OCI-LY3 (cell line): ENCODE results near the gene GLIPR1L1.

ENCODE experiments used
- H2AFZ ChIP-seq: fragments of 200-600, 300-600 bp; shearing (Covaris generic); 2 replicates; pipeline ENCODE4 v1.6.0; 2014; ENCODE audit warnings: antibody characterized with exemption, low read depth, low read length
- H3K27ac ChIP-seq: fragments of 200-600, 300-600 bp; sonication (generic); 2 replicates; pipeline ENCODE4 v1.5.1; 2014; ENCODE audit warnings: mild to moderate bottlenecking, low read length, moderate library complexity, mixed read lengths
- H3K27me3 ChIP-seq: fragments of 200-600, 300-600 bp; sonication (generic); 2 replicates; pipeline ENCODE4 v1.6.1; 2014; ENCODE audit warnings: low read depth, low read length, mixed read lengths
- H3K36me3 ChIP-seq: fragments of 200-600, 300-600 bp; sonication (generic); replicated peaks from 2 replicates; pipeline ENCODE3; 2014; ENCODE audit warnings: low read depth, low read length, mixed read lengths
- H3K4me1 ChIP-seq: fragments of 300-600, 200-600 bp; sonication (generic); 2 replicates; pipeline ENCODE4 v1.6.1; 2014; ENCODE audit warnings: low read length, mixed read lengths
- H3K4me2 ChIP-seq: fragments of 200-600, 300-600 bp; sonication (generic); 2 replicates; pipeline ENCODE4 v1.6.1; 2014; ENCODE audit warnings: low read length, mixed read lengths
- H3K4me3 ChIP-seq: fragments of 300-600, 200-600 bp; sonication (generic); 2 replicates; pipeline ENCODE4 v1.5.1; 2014; ENCODE audit warnings: antibody characterized with exemption, mild to moderate bottlenecking, low read length, moderate library complexity
- H3K79me2 ChIP-seq: fragments of 300-600, 200-600 bp; shearing (Covaris generic); 2 replicates; pipeline ENCODE4 v1.6.1; 2014; ENCODE audit warnings: mild to moderate bottlenecking, low read length, mixed read lengths
- H3K9ac ChIP-seq: fragments of 300-600, 200-600 bp; shearing (Covaris generic); 2 replicates; pipeline ENCODE4 v1.6.0; 2014; ENCODE audit warnings: mild to moderate bottlenecking, low read length, moderate library complexity
- H3K9me3 ChIP-seq: fragments of 200-600, 300-600 bp; shearing (Covaris generic); 2 replicates; pipeline ENCODE4 v1.6.1; 2014; ENCODE audit warnings: low read length, mixed read lengths; ENCODE audit not compliant: insufficient read depth
- H4K20me1 ChIP-seq: fragments of 200-600, 300-600 bp; sonication (generic); 2 replicates; pipeline ENCODE4 v1.6.1; 2016; ENCODE audit warnings: low read length, mixed read lengths; ENCODE audit not compliant: insufficient read depth
- EZH2phosphoT487 ChIP-seq: fragments of 200-600 bp; shearing (Covaris generic); IDR thresholded peaks from 2 replicates; pipeline ENCODE4 v1.6.1; 2018; ENCODE audit warnings: antibody characterized with exemption, mixed run types, low read depth
- TF ChIP-seq, protein P1 (sequence below): fragments of 200-600, 300-600 bp; sonication (generic); IDR thresholded peaks from 2 replicates; pipeline ENCODE4 v1.5.1; 2014; ENCODE audit warnings: antibody characterized with exemption, low read length, low read depth

The GLIPR1L1 gene

DNA sequence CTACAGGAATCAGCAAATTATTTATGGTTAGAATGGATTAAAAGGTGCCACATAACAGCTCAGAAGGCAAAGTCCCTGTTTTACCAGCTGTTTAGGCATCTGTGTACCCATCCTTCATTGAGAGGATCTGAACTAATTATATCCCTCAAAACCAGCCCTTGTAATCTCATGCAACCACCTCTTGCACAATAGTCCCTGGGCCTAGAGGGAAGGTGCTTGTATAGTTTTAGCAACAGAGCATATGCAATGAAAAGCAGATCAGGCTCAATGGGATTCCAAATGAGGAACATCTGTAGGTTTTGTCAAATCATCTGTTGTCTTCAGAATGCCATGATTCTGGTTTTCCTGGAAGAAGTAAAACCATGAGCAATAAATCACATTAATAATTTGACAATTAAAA, 30.4 kb downstream of the GLIPR1L1 start:
- peaks cover 4% of the 10 kb centered on the region; the same call in 1 of the 2 replicates for H3K4me1 ChIP-seq
- H3K79me2 ChIP-seq: no peaks in the 10 kb centered on the region
- H2AFZ ChIP-seq: no peak overlapping the region
- H3K4me3 ChIP-seq: no peak overlapping the region
- H3K9ac ChIP-seq: no peak overlapping the region
- H3K9me3 ChIP-seq: peaks cover 2% of the 10 kb centered on the region; the same call in 1 of the 2 replicates
- H3K36me3 ChIP-seq: no peaks in the 10 kb centered on the region
- no peak overlapping the region for H3K4me2 ChIP-seq
- TF ChIP-seq, protein P1, sequence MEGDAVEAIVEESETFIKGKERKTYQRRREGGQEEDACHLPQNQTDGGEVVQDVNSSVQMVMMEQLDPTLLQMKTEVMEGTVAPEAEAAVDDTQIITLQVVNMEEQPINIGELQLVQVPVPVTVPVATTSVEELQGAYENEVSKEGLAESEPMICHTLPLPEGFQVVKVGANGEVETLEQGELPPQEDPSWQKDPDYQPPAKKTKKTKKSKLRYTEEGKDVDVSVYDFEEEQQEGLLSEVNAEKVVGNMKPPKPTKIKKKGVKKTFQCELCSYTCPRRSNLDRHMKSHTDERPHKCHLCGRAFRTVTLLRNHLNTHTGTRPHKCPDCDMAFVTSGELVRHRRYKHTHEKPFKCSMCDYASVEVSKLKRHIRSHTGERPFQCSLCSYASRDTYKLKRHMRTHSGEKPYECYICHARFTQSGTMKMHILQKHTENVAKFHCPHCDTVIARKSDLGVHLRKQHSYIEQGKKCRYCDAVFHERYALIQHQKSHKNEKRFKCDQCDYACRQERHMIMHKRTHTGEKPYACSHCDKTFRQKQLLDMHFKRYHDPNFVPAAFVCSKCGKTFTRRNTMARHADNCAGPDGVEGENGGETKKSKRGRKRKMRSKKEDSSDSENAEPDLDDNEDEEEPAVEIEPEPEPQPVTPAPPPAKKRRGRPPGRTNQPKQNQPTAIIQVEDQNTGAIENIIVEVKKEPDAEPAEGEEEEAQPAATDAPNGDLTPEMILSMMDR: no peak
- no peak for TF ChIP-seq EZH2phosphoT487
- no peaks in the 10 kb centered on the region for H4K20me1 ChIP-seq
- H3K27ac ChIP-seq: no peak overlapping the region
- no peaks in the 10 kb centered on the region for H3K27me3 ChIP-seq

DNA sequence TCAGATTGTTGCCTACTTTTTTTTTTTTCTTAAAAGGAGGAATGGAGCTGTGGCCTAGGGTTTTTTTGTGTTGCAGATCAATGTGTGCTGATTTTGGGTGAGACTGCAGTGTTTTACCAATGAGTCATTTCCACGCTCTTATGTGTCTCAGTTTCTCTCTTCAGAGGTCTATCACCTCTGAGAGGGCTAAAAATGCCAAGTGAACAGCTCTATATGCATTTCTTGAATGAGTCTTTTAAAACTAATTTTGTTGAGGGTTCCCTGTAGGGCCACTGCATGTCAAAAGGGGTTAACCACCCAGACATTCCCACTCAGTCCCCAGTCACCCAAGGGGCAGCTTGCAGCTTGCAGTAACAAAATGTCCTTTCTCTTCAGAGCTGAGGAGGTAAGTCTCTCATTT, 32.2 kb downstream of the GLIPR1L1 start:
- H3K4me1 ChIP-seq: peaks cover 4% of the 10 kb centered on the region; the same call in 1 of the 2 replicates
- 0 out of 2 replicates have a peak overlapping the region, but pooled peaks have one; percentile 10 for H3K4me2 ChIP-seq
- H3K27ac ChIP-seq: no peak overlapping the region
- no peaks in the 10 kb centered on the region for H3K36me3 ChIP-seq
- H3K27me3 ChIP-seq: no peaks in the 10 kb centered on the region
- no peak for TF ChIP-seq EZH2phosphoT487
- TF ChIP-seq, protein P1: no peak
- H3K9ac ChIP-seq: no peak overlapping the region
- H3K9me3 ChIP-seq: no peaks in the 10 kb centered on the region
- no peaks in the 10 kb centered on the region for H3K79me2 ChIP-seq
- H4K20me1 ChIP-seq: no peaks in the 10 kb centered on the region
- H2AFZ ChIP-seq: no peak overlapping the region
- H3K4me3 ChIP-seq: no peak overlapping the region

DNA sequence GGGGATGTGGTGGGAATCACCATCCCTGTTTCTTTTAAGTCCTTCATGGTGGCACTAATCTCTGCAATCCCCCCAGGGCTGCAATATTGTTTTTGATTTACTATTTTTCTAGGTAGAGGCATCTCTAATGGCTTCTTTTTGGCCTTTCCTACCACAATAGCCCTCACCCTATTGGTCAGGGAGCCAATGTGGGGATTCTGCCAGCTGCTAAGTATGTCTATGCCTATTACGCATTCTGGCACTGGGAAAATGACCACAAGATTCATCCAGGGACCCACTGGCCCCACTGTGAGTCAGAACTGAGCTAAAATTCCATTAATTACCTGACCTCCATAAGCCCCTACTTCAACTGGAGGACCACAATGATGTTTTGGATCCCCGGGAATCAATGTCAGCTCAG, 40.5 kb downstream of the GLIPR1L1 start:
- TF ChIP-seq, protein P1: no peak
- no peak for TF ChIP-seq EZH2phosphoT487
- no peak overlapping the region for H3K4me2 ChIP-seq
- H3K27ac ChIP-seq: no peak overlapping the region
- no peak overlapping the region for H3K9ac ChIP-seq
- no peak overlapping the region for H2AFZ ChIP-seq
- no peaks in the 10 kb centered on the region for H4K20me1 ChIP-seq
- H3K27me3 ChIP-seq: no peaks in the 10 kb centered on the region
- H3K4me3 ChIP-seq: no peak overlapping the region
- H3K4me1 ChIP-seq: no peaks in the 10 kb centered on the region
- no peaks in the 10 kb centered on the region for H3K36me3 ChIP-seq
- no peaks in the 10 kb centered on the region for H3K9me3 ChIP-seq
- no peaks in the 10 kb centered on the region for H3K79me2 ChIP-seq

DNA sequence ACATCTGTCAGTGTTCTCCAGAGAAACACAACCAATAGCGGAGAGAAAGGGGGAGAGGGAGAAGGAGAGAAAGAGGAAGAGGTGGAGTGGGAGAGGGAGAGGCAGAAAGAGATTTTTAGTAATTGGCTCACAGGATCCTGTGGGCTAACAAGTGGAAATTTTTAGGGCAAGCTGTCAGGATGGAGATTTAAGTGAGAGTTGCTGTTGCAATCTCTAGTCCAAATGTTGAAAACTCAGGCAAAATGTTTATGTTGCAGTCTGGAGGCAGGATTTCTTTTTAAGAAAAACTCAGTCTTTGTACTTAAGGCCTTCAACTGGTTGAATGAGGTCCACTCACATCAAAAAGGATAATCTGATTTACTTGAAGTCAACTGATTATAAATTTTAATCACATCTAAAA, 43.9 kb downstream of the GLIPR1L1 start:
- Histone ChIP-seq H3K27ac (no peak overlapping the region), H2AFZ (no peak overlapping the region)

More for the DNA sequence above, 43.9 kb downstream of the GLIPR1L1 start:
- Histone ChIP-seq H4K20me1 (no peaks in the 10 kb centered on the region), H3K9me3 (no peaks in the 10 kb centered on the region), H3K27me3 (no peaks in the 10 kb centered on the region), H3K4me3 (no peak overlapping the region), H3K9ac (no peak overlapping the region), H3K4me1 (no peaks in the 10 kb centered on the region), H3K36me3 (no peaks in the 10 kb centered on the region), H3K4me2 (no peak overlapping the region), H3K79me2 (no peaks in the 10 kb centered on the region)
- TF ChIP-seq, protein P1: no peak
- TF ChIP-seq EZH2phosphoT487: no peak
